ENCODE data around the gene DUSP2.
"Not testable (repeated sequence)": the region's sequence is repeated elsewhere in the genome, so short reads cannot be mapped to it uniquely, and the experiment has no call there.

The DUSP2 gene

DNA sequence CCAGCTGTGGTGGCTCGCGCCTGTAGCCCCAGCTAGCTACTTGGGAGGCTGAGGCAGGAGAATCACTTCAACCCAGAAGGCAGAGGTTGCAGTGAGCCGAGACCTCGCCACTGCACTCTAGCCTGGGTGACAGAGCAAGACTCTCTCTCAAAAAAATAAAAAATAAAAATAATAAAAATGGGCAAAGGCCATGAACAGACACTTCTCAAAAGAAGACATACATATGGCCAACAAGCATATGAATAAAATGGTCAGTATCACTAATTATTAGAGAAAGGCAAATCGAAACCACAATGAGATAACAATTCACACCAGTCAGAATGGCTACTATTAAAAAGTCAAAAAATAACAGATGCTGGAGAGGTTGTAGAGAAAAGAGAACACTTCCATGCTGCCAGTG lies 15.1 kb upstream of the DUSP2 start:
- not testable (repeated sequence) for DNase-seq

DNA sequence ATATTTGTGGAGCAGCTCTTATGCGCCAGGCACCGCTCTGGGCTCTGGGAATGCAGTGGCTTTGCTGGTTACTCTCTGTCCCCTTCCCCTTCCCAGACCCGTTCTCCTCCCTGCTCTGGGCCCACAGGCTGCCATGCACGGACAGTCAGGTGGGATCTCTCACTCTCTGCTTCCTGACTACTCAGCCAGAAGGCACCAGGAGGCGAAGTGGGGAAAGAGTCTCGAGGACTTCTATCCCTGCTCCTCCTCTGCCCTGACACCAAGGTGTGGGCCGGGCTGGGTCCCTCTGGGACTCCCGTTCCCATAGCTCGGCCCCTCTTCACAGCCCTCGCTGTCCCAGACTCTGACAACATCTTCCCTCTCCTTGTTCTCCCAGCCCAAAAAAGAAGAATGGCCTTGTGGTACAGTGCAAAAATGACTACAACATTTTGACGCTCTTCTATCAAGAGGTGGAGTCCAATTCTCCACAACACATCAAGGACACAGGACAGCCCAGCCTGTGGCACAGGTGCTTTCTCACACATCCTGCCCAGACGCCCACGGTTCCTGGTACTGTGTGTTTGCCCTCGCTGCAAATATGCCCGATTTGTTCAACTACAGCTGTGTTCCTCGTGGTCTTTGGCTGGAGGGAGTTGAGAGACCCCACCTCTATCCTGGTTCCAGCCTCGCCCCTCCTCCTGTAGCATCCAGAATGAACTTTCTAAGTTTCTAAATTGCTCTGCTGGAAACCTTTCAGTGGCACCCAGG lies 14.0 kb upstream of the DUSP2 start:
- DNase-seq: peak; percentile 56

DNA sequence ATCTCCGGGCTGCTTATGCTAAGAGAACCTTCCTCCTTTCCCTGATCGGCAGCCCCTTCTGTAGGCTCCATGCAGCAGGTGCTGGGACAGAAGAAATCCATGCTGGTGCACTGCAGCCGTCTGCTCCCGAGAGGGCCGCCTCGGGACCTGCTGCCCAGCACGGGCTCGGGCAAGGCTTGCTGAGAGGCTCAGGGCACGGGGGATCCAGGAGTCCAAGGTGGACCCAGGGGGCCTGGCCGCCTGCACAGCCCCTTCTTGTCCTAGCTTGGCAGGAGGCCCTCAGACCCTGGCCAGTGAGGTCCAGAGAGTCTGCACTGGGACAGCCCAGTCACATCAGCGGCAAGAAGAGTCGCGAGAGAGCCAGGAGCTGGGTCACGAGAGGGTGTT lies 13.3 kb upstream of the DUSP2 start:
- no peak for DNase-seq

DNA sequence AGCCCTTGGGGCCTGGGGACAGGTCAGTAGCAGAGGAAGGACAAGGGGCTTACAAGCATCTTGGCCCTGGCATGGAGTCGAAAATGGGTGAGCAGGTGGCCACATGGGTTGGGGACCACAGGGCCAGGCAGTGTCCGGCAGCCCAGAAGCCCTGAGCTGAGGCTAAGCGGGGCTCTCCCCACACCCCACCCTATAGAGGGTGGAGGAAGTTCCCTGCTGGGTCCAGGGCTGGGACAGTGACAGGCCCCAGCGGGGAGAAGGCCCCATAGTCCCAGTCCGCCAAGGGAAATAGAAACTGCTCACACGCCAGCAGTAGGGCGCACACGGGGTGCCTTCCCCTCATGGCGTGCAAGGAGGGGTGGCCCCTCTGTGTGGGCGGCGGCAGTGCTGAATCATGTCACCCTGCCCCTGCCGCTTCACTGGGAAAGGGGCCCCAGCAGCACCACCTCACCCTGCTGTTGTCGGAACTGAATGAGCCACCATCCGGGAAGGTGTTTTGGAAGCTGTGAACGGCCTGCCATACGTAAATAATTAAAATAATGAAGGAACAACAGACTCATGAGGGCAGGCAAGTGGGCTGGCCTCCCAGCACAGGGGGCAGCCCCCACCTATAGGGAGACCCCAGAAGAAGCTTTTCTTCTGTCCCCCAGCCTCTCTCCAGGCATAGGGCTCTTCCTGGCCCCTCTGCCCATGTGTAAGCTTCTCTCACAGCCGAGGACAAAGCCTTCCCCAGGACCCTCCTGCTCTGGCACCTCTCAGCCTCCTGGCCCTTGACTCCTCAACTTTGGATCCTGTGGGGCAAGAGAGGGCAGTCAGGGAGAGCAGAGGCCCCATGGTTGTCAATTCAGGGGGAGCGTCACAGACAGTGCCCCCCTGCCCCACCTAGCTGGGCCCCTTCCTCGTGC lies 12.7 kb upstream of the DUSP2 start:
- peak; percentile 96 for DNase-seq

DNA sequence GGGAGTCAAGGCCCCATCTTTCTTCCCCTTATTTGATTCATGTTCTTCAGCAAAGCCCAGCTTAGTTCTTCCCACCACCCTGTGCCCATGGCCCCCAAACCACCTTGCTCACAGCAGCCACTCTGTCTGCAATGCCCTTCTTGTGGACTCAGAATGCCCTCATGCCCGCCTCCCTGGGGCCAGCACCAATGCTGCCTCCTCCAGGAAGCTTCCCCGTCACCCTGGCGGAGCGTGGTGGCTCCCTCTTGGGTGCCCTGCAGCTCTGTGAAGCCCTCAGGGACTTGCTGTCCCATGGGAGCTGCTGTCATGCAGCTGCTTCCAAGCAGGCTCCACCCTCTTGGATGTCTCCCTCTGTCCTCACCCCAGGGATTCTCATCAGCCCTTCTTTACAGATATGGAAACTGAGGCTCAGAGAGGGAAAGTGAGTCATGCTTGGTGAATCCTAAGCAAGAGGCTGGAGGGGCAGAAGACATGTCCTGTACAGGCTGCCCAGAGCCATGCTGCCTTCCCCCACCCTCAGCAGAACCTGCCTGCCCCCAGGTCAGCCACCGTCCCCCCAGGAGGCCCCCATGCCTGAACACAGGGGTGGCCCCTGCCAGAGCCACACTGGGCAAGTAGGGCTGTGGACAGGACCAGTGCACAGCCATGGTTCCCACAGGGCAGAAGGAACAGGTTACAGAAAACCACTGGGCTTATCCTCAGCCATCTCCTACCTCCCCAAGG lies 11.8 kb upstream of the DUSP2 start:
- DNase-seq: no peak

DNA sequence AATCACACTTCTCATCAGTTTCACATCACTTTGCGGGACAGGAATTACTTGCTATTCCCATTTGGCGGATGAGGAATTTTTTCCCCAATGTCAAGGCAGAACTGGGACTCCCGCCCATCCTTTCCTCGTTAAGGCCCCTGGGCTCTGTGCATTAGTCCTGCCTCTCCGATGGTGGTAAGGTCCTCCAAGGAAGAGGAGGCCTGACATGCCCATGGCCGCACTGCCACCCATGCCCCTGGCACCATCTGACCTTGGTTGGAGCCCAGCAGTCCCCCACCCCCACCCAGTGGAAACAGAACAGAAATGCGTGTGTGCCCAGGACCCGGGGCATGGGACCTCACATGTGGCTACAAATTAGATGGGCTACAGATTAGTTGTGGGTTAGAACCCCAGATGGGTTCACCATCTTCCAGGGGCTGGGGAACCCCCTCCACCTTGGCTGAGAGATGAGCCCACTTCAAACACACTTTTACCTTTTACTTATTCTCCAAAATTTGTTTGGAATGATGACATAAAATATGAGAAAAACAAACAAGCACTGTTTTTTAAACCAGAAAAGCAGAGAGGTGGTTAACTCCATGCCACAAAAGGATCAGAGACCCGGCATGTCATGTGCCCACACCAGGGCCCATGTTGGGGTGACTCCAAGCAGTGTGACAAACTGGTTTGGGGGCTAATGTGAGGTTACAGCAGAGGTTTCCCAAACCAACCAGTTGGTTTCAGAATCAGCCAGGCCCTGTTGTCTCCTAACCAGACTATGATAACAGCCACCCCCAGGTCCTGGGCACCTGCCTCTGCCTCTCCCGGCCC lies 11.0 kb upstream of the DUSP2 start:
- DNase-seq: peak; percentile 63

DNA sequence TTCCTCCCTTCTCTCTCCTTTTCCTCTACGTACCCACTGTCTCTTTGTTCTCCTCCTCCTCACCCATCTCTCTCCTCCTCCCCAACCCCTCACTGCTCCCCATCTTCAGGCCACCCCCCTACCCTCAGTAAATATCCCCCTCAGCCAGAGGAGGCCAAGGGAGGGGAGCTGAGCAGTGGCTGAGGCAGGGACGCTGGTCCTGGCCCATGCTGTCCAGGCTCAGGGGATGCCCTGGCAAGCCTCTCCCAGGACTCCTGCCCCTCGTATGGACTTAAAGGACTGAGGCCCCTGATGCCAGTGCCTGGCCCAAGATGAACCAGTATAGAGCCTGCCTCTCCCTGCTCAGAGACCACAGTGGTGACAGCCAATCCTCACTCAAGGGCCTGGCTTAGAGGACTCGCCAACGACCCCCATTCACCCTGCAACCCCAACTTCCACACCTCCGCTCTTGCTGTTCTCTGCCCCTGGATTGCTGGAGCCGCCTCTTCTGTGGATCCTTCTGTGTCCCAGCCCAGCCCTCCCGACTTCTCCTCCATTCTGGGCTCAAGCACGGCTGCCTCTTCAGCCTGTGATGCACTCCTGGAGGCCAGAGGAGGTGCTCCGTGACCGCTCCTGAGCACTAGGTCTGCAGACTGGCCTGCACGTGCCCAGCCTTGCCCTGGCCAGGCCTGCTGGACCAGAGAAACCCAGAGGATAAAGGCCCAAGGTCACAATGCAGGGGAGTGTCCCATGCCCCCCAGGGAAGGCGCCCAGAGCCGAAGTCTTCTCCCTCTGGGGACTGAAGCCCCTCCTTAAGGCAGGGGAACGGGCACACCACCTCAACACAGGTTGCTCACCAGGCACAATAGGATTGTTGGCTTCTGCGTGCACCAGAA lies 9.5 kb upstream of the DUSP2 start:
- no peak for DNase-seq

DNA sequence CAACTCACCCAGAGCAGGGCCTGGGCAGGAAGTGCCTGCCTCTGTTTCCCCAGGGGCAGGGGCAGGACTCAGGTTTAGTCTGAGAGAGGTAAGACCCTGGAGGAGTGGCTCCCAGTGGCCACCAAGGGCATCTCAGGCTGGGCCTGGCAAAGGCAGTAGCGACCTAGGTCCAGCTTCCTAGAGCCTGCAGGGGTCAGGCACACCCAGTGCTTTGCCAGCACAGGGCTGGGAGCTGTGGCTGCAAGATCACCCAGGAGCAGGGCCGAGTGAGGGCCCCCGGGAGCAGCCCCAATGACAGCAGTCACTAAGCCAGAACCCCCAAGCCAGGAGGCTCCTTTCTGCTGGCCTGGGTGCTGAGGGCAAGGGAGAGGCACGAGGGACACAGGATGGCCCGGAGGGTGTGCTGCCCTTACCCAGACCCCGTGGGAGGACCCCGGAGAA lies 8.8 kb upstream of the DUSP2 start:
- DNase-seq: no peak

DNA sequence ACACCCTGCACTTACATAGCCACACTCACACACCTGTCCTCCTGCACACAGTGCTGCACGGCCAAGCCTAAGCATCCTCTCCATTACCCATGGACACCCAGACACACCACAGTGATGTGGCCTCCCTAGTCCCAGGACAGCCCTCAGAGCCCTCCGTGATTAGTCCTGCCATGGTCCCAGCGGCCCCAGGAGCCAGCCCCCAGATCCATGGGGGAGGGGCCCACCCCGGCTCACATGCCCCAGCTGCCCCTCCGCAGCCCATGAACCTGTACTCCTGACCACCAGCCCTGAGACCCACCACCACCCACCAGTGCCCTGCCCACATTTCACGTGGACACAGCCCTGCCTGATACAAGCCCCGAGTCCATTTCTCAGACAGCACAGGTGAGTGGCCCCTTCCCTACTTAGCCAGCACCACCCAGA lies 8.1 kb upstream of the DUSP2 start:
- DNase-seq: no peak

DNA sequence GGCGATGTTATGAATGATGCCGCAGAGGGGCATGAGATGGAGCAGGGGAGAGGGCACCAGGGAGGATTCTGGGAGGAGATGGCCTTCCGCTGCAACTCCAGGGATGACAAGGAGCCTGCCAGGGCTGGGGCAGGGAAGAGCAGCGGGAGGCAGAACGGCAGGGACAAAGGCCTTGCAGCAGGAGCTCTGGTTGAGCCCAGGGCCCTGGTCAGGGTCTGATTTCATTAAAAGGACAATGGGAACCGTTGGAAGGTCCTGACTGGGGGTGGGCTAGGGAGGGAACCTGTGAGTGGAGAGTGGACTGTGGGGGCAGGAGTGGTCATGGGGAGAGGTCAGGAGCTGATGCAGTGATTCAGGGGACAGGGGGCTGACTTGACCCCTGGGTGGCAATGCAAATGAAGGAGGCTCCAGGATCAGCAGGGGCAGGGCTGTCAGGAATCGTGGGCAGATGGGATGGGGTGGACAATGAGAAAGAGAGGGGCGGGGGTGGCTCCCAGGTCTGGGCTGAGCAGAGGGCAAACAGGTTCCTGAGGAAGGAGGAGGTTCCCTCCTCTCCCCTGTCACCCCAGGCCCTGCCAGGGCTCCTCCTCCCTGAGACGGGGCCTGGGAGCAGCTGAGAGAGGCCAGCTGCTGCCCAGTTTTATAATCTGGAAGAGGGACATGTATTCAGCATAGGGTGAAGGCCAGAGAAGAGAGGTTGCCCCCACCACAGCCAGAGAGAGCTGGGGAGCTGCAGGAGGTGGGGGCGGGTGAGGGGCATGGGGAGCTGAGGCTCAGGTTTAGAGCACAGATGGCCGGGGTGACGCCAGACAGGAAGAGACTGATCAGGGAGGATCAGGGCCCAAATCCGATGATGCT lies 7.3 kb upstream of the DUSP2 start:
- DNase-seq: no peak

DNA sequence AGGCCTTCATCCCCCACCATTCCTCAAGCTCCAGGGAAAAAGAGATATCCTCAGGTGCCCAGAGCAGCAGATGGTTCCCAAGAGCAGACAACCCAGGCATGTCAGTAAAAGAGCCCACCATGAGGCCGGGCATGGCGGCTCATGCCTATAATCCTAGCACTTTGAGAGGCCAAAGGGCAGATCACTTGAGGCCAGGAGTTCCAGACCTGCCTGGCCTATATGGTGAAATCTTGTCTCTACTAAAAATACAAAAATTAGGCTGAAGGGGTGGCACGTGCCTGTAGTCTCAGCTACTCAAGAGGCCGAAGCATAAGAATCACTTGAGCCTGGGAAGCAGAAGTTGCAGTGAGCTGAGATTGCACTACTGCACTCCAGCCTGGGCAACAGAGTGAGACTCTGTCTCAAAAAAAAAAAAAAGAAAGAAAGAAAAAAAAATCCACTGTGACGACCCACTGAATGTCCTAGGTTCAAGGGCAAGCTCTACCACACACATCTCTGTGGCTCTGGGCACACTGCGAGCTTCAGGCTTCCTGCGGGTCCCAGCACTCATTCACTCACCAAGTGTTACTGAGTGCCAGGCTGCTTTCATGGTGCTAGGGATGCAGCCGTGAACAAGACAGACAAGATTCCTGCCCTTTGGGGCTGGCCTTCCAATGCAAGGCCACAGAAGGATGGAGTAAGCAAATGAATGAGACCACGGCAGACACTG lies 6.5 kb upstream of the DUSP2 start:
- no peak for DNase-seq

DNA sequence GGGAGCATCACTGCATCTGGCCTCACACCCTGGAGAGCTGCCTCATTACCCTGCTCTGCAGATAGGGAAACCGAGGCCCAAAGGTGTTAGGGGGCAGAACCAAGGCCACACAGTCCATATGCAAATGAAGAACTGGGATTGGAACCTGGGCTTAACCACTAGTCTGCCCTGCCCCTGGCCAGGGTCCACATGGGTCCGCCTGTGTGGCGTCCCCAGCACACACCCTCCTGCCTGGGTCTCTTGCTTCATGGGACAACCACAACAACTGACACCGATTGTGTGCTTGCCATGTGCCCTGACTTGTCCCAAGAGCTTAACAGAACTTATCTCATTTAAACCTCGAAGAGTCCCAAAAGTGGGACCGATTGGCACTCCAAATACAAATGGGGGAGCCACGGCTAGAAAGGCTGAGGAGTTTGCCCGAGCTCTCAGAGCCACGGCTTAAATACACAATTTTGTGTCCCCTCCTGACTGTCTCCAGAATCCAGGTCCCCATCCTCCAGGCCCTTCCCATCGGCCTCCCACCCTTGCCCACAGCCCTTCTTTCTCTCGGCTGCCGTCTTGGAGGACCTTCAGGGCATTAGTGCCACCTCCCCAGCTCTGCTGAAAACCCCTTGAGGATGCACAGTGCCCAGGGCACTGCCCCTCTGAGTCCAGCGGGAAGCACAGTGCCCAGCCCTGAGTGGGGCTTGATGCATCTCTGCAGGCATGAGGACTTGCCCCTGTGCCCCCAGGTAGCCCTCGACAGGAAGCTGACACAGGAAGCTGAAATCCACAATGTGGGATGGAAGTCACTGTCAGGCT lies 5.8 kb upstream of the DUSP2 start:
- no peak for DNase-seq

DNA sequence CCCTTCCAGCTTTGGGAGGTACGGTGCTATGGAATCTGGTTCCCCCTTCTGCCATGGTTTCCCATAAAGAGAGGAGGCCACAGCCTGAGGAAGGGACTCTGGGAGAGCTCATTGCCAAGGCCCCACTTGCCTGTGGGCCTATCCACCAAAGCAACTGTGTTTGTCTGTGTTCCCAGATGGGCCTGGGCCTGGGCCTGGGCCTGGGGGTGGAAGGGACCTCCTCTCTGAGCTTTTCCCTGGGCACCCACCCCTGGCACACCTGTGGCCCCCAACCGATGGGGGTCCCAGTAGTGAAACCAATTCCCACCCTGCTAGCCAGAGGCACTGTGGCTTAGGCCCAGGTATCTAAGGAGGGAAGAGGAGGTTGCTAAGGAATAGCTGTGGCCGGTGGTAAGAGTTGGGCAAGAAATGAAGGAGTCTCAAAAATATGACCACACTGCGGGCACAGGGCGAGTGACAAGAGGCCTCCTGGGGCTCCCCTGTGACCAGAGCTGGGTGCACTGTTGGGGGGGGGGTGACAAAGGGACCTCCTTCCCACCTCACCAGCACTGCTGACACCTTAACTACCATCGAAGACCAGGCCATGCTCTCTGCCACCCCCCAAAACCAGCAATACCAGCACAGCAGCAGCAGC lies 4.9 kb upstream of the DUSP2 start:
- DNase-seq: no peak

DNA sequence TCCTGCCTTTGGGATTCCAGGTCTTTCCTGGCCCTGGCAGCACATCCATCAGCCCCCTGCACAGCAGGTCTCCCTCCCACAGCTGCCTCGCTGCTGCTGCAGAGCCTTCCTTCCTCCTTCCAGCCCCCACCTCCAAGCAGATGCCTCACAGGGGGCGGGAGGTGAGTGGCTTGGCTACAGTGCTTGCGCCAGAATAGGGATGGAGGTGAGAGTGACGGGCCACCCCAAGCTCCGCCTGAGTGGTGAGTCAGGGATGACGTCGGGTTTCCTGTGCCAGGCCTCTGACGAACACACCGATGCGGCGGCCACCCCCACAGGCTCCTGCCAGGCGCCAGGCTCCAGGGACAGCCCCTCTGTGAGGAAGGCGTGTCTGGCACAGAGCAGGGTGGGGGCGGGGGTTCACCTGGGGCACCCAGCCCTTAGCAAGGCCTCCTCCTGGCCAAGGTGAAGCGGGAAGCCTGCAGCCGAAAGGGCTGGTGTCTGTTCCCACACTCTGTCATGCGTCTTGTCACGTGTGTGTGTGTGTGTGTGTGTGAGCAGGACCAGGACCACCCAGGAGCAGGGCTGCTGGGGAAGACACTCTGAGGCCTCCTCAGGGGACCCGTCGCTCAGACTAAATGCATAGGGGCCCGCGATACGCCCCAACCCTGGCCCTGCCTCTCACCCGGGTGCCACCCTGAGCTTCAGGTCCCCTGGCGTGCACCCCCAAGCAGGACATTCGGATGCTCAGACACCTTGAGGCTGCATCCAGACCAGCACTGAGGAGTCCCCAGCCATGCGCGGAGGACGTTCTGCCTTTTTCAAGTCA lies 3.4 kb upstream of the DUSP2 start:
- peak; percentile 97 for DNase-seq

DNA sequence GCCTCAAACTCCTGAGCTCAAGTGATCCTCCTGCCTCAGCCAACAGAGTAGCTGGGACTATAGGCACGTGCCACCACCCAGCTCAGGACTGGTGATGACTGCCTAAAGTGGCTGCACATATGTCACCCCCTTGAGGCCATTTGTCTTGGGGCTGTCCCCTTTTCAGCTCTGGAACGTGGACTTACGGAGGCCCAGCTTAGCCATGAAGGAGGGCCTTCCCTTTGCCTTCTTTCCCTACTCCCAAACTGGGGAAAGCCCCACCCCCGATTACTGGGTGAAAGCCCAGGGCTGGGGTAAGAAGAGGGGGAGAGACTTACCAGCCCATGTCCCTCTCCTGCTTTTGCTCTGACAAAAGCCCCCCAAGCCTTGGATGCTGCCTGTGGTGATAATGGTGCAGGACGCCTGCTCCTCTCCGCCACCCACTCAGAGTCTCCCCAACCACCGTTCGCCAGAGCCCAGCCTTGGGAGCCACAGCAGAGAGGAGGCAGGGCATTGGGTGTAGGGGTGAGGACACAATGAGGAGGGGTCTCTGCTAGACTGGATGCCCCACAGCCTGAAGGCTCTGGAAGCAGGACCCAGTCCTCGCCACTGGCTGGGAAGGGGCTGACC lies 2.5 kb upstream of the DUSP2 start:
- no peak for DNase-seq

DNA sequence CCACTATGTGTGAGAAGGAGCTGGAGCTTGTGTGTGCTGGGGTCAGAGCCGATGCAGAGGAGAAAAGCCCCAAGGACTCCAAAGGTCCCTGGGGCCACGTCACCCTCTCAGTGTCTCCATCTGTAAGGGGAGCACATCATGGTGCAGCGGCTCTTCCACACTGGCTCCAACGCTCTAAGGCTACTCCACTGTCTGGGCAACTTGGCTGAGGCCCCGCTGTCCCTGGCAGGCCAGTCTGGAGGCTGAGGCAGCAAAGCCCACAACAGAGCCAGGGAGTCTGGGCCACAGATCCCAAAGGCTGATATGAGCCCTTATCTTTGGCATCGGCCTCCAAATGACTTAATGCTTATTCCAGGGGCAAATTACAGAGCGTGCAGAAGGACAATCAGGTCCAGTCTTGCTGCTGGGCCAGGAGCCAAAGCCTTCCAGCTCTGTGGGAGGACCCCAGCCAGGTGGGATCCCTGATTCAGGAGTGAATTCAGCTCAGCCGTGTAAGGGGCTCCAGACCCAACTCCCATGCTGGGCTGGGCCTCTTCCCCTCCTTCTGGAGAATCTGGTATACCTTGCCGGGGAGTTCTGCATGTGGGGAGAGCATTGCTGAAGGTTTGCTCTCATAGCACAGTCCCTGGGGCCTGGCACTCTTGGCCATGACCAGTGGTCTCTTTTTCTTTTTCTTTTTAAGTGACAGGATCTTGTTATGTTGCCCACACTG lies 1.8 kb upstream of the DUSP2 start:
- DNase-seq: no peak
